GM18505 (cell line): ENCODE measurements around the gene TTC13.
A peak's percentile ranks its signal among the peaks of the same experiment; 100 is the strongest.
"Not testable (repeated sequence)": the region's sequence is repeated elsewhere in the genome, so short reads cannot be mapped to it uniquely, and the experiment has no call there.

Source experiments
- ATAC-seq: cut with Tn5 transposase; IDR thresholded peaks from one replicate; pipeline ENCODE4 v1.9.1; 2021; ENCODE audit not compliant: unreplicated experiment
- POLR2A ChIP-seq: IDR thresholded peaks from 4 replicates; pipeline ENCODE4 v1.6.1; 2011; ENCODE audit warnings: borderline replicate concordance; ENCODE audit not compliant: insufficient read depth, insufficient read length; ENCODE audit errors: extremely low read depth

Gene TTC13

DNA sequence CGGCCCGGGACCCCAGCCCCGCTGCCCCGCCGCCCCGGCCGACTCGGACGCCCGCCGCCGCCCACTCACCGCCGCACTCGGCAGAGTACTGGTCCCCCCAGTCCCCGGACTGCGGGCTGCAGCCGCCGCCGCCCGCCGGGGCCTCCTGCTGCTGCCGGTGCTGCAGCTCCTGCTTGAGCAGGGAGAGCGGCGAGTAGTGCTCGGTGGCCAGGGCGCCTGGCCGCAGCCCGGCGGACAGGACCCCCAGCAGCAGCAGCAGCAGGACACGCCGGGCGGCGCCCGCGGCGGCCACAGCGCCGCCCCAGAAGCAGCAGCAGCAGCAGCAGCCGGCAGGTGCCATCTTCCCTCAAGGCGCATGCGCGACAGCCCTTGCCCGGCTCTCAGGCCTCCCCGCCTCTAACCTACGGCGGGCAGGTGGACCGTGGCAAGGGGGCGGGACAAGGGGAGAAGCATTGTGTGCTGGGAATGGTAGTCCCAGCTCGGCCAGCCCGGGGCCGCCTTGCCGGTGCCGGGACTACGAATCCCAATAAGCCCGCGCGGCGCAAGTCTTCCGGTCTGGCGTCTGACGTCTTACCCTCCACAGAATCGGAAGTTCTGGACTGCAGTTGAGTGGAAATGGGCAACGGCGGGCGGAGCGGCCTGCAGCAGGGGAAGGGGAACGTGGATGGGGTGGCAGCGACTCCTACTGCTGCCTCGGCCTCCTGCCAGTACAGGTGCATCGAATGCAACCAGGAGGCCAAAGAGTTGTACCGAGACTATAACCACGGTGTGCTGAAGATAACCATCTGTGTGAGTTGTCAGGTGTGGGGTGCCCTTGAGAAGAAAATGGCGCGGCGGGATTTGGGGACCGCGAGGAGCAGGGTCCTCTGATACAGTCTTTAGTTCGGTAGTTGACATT lies at the start of gene TTC13, which contains the start of gene ARV1:
TSS of gene TTC13 (minus strand) at position 371 of the 898 bp plus-strand sequence. CDS start at position 340, 31 bp downstream.
TSS of gene ARV1 (plus strand) at position 604 of the 898 bp plus-strand sequence. CDS start at position 616, 12 bp downstream.
- peak; percentile 89 for TF ChIP-seq POLR2A
- peak; percentile 94 for ATAC-seq

DNA sequence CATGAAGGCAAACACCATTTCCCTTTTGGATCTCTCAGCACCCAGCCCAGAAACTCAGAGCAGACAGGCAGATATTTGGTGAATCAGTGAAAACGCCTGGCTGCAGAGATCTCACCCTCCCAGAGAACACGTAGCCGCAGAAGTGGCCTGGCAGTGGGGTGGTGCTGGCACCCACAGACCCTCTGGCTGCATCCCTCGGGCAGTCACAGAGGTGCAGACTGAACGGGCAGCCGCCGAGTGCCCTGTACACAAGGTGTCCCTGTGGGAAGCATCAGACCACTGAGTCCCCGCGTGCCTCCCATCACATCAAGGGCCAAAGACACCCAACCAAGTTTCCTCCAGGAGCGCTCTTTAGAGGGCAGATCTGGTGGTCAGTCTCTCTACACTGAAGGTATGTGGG lies 49.3 kb upstream of the TTC13 start:
- ATAC-seq = no peak

DNA sequence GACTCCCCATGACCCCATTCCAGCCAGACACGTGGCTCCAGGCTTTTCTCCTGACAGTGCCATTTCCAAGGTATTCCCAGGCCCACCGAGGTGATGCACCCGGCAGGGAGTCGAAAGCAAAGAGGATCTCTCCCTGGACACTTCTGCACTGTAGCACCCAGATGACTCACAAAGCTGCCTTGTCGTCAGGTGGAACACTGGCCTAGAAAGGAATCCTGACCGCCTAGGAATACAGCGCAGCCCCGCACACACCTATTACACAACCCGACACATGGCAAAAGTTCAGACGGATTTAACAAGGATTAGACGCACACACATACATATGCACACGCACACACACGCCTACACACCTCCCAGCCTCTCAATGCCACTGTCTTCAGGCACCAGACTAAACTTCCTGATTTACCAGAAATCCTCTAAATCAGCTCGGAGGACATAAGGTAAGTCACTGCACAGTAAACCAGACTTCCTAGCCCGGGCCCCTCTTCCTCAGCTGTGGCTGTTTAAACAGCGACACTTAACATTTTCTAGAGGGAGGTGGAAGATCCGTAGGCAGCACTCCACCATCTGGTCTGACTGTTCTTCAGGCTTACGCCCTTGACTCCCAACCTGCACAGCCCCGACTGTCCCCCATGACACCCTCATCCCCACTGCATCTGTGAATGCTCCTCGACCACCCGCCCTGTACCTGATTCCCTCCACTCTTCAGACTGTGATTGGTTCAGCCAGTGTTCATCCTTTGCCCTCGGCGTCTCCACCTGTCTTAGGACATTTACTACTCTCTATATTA lies 48.7 kb upstream of the TTC13 start:
- TF ChIP-seq POLR2A = no peak
- ATAC-seq = no peak

More for the DNA sequence above, 49.3 kb upstream of the TTC13 start:
- no peak for TF ChIP-seq POLR2A

DNA sequence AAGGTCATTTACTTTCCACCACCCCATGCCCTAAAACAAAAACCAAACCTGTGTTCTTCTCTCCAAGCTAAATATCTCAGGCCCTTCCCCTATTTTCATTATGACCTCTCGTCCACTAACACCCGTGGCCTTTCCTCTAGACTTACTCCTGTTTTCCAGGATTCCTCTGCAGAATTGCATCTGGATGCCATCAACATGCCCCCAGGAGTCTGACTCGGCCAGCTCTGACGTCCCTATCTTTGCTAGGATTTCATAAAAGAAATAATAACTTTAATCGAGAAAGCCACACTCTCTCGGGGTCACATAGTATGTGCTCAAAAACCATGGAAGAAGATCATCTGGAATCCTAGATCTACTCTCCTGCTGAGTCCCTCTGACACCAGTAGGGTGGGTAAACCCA lies 47.9 kb upstream of the TTC13 start:
- no peak for TF ChIP-seq POLR2A
- ATAC-seq = no peak

DNA sequence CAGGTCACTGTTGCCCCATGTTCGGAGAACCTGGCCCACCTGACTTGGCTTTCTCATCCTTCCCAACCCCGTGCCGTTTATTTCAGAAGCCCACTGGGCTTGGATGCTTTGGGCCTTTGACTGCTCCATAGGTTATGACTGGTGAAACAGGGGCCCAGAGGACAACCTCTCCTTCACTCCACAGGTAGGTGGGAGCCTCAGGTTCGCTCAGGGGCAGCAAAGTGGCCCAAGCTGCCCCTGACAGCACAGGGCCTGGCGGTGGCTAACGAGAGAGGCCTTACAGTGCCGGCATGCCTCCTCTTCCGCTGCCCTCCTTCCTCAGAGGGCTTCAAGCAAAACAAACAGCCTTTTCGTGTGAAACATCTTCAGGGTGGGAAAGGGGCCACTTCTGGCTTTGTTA lies 44.5 kb upstream of the TTC13 start:
- TF ChIP-seq POLR2A = no peak
- no peak for ATAC-seq

GRCh38 chr1:231022543-231022942 lies 43.9 kb upstream of the TTC13 start:
- not testable (repeated sequence) for ATAC-seq

DNA sequence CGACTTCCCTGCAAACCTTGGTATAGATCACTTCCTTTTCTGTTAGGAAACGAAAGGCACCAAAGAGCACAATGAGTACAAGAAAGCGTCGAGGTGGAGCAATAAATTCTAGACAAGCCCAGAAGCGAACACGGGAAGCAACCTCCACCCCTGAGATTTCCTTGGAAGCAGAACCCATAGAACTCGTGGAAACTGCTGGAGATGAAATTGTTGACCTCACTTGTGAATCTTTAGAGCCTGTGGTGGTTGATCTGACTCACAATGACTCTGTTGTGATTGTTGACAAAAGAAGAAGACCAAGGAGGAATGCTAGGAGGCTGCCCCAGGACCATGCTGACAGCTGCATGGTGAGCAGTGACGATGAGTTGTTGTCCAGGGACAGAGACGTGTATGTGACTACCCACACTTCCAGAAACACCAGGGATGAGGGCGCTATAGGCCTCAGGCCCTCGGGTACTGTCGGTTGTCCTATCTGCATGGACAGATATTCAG lies 42.9 kb upstream of the TTC13 start:
- no peak for ATAC-seq
- TF ChIP-seq POLR2A = no peak

DNA sequence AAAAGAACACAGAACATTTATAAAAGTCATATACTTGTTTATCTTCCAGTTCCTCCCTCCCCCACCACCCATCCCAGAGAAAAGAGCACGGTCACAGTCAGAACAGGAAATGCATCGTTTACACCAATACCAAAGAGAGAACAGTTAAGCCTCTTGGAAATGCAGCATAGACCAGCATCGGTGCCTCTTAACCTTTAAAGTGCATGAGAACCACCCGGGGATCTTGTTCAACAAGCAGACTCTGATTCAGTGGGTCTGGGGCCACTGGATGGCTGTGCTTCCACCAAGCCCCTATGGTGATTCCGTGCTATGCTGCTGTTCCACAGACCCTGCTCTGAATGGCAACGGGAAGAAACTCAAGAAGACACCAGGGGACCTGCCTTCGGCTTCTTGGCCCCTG lies 42.2 kb upstream of the TTC13 start:
- ATAC-seq = no peak
- no peak for TF ChIP-seq POLR2A

DNA sequence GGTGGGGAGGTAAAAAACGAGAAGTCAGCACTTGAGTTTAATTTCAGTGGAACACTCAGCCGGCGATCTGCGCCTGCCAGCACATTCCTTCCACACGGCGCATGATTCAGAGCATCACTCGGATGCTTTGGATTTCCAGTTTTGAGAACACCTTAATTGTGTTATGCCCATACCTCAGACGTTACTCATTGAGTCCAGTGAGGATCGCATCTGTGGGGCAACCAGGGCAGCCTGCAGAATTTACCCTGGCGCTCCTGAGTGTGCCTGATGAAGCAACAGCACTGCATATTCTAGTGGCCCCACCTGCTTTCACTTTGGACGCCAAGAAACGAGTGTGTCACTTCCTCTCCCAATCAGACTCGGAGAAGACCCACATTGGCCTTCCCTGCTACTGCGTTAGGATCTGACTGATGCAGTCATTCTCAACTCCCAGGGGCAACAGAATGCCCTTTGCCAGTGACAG lies 41.5 kb upstream of the TTC13 start:
- no peak for TF ChIP-seq POLR2A
- ATAC-seq = no peak

GRCh38 chr1:231019711-231020110 lies 41.0 kb upstream of the TTC13 start:
- ATAC-seq = no peak
- no peak for TF ChIP-seq POLR2A

GRCh38 chr1:231016966-231017365 lies 38.3 kb upstream of the TTC13 start:
- ATAC-seq = no peak
- TF ChIP-seq POLR2A = no peak

DNA sequence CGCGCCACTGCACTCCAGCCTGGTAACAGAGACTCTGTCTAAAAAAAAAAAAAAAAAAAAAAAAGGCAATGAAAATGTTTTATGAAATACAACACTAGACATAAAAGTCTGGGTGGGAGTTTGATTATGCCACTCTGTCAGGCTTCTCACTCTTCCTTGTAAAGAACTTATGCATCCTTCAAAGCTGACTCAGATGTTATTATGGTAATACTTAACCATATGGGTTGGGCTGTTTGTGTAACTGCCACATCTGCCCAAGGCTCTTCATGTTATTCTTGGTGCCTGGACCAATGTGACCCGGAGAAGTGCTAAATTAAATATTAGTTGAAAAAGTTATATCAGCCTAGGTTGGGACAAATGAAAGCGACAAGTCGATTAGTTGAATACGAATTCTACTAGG lies 37.6 kb upstream of the TTC13 start:
- no peak for ATAC-seq

DNA sequence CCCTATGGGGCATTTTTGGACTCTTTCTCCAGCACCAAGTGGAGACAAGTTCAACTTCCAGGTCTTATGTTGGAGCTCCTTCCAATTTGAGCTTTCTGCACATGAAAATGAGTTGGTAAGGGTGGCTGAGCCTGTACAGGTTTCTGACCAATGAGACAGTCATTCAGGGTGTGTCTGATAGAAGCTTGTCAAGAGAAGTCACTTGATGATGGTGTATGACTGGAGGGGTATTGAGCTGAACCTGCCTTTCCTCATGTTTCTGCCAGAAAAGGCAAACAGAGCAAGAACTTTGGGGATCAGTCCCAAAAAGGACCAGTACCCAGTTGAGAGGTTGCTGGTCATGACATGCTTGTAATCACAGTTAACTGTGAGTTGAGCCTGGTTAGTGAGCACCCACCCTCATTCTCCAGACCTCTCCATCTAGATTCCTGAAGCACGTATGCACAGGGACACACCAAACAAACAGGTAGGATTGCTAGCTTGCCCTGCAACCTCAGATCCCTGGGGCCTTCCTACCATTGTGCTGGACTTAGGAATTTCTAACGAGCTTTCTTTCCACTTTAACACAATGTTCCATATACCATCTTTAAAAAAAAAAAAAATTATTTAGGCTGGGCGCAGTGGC lies 34.8 kb upstream of the TTC13 start:
- no peak for ATAC-seq
- no peak for TF ChIP-seq POLR2A

More for the DNA sequence above, 37.6 kb upstream of the TTC13 start:
- no peak for TF ChIP-seq POLR2A

DNA sequence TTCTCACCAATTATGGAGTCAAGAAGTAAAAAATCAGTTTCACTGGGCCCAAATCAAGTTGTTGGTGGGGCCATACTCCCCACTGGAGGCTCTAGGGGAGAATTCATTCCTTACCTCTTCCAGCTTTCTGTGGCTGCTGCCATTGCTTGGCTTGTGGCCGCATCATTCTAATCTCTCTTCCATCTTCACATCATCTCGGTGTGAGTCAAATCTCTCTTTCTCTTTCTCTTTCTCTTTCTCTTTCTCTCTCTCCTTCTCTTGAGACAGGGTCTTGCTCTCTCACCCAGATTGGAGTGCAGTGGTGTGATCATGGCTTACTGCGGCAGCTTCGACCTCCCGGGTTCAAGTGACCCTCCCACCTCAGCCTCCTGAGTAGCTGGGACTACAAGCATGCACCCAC lies 33.3 kb upstream of the TTC13 start:
- ATAC-seq = no peak
- TF ChIP-seq POLR2A = no peak

- ATAC-seq = no peak
- TF ChIP-seq POLR2A = no peak
Measured at GRCh38 chr1:231011360-231011759, 32.7 kb upstream of the TTC13 start.

GRCh38 chr1:231007535-231007934 lies 28.9 kb upstream of the TTC13 start:
- ATAC-seq = not testable (repeated sequence)
